NCI-H82 (cell line): ENCODE results near the gene PRC1.
A peak's percentile ranks its signal among the peaks of the same experiment; 100 is the strongest.

Experiments used
- DNase-seq: peaks from one replicate; lab custom pipeline; 2025; lab: John Stamatoyannopoulos, UW

The PRC1 gene

GRCh38 chr15:90955624-90956273, 38.6 kb downstream of the PRC1 start:
- no peak for DNase-seq

GRCh38 chr15:90954712-90955623, 39.4 kb downstream of the PRC1 start, which contains the start of gene RCCD1:
Gene RCCD1 (plus strand): TSS chr15:90954884. CDS start chr15:90956735, 1,851 bp downstream.
- DNase-seq = peak; percentile 98

GRCh38 chr15:90953947-90954711, 40.2 kb downstream of the PRC1 start:
- DNase-seq = peak; percentile 17

GRCh38 chr15:90952901-90953677, 41.2 kb downstream of the PRC1 start:
- DNase-seq = no peak

- DNase-seq = no peak
Observed at GRCh38 chr15:90950676-90951075, 43.7 kb downstream of the PRC1 start.

- no peak for DNase-seq
Observed at GRCh38 chr15:90949979-90950675, 44.2 kb downstream of the PRC1 start.

- DNase-seq = no peak
Observed at GRCh38 chr15:90948506-90948905, 45.8 kb downstream of the PRC1 start.

- no peak for DNase-seq
Observed at GRCh38 chr15:90947577-90948357, 46.6 kb downstream of the PRC1 start.

- DNase-seq = no peak
Observed at GRCh38 chr15:90946941-90947576, 47.3 kb downstream of the PRC1 start.

GRCh38 chr15:90946538-90946937, 47.8 kb downstream of the PRC1 start:
- no peak for DNase-seq

GRCh38 chr15:90945091-90945490, 49.2 kb downstream of the PRC1 start:
- no peak for DNase-seq

GRCh38 chr15:90942354-90943120, 51.8 kb downstream of the PRC1 start:
- DNase-seq = no peak

GRCh38 chr15:90941038-90941437, 53.3 kb downstream of the PRC1 start:
- DNase-seq = no peak

GRCh38 chr15:90939756-90940155, 54.6 kb downstream of the PRC1 start:
- no peak for DNase-seq

- DNase-seq = no peak
Observed at GRCh38 chr15:90938261-90938660, 56.1 kb downstream of the PRC1 start.

- no peak for DNase-seq
Observed at GRCh38 chr15:90936823-90937222, 57.5 kb downstream of the PRC1 start.

- DNase-seq = peak; percentile 93
Observed at GRCh38 chr15:90934949-90935751, 59.2 kb downstream of the PRC1 start, which contains the start of gene UNC45A. Gene UNC45A (plus strand): TSS chr15:90935285. CDS start chr15:90935325, 40 bp downstream.
